HG02885 (cell line): ENCODE measurements around the gene GPR39.

Experiments
- ATAC-seq: cut with Tn5 transposase; IDR thresholded peaks from one replicate; pipeline ENCODE4 v1.9.1; 2021; ENCODE audit warnings: mild to moderate bottlenecking; ENCODE audit not compliant: unreplicated experiment, poor library complexity

The GPR39 gene

GRCh38 chr2:132621131-132621875 is 204.7 kb downstream of the GPR39 start:
- no peak for ATAC-seq

- ATAC-seq = no peak
Measured at GRCh38 chr2:132623096-132623839, 206.7 kb downstream of the GPR39 start.

- no peak for ATAC-seq
Measured at GRCh38 chr2:132627536-132627935, 210.9 kb downstream of the GPR39 start.

GRCh38 chr2:132632000-132632649 is 215.5 kb downstream of the GPR39 start:
- ATAC-seq = no peak

- ATAC-seq = no peak
Measured at GRCh38 chr2:132633635-132634034, 217.0 kb downstream of the GPR39 start.

GRCh38 chr2:132636346-132636745 is 219.7 kb downstream of the GPR39 start:
- ATAC-seq = no peak

- no peak for ATAC-seq
Measured at GRCh38 chr2:132638313-132639040, 221.9 kb downstream of the GPR39 start.

- ATAC-seq = no peak
Measured at GRCh38 chr2:132640116-132640515, 223.5 kb downstream of the GPR39 start.

- no peak for ATAC-seq
Measured at GRCh38 chr2:132641819-132642218, 225.2 kb downstream of the GPR39 start.

- no peak for ATAC-seq
Measured at GRCh38 chr2:132642415-132642814, 225.8 kb downstream of the GPR39 start.

- no peak for ATAC-seq
Measured at GRCh38 chr2:132645176-132645575, 228.6 kb downstream of the GPR39 start.

- peak; percentile 49 for ATAC-seq
Measured at GRCh38 chr2:132645722-132646539, 229.3 kb downstream of the GPR39 start.

- no peak for ATAC-seq
Measured at GRCh38 chr2:132646540-132647108, 230.0 kb downstream of the GPR39 start.

GRCh38 chr2:132651115-132652045 is 234.8 kb downstream of the GPR39 start:
- peak; percentile 56 for ATAC-seq

GRCh38 chr2:132652474-132652873 is 235.9 kb downstream of the GPR39 start:
- no peak for ATAC-seq

- no peak for ATAC-seq
Measured at GRCh38 chr2:132654335-132654734, 237.7 kb downstream of the GPR39 start.

- no peak for ATAC-seq
Measured at GRCh38 chr2:132654968-132655367, 238.4 kb downstream of the GPR39 start.

GRCh38 chr2:132656266-132656975 is 239.8 kb downstream of the GPR39 start:
- no peak for ATAC-seq
